GM18526 (cell line): ENCODE data around the gene EXOC7.

ENCODE experiments used
- POLR2A ChIP-seq: IDR thresholded peaks from 3 replicates; pipeline ENCODE4 v1.6.1; 2011; ENCODE audit not compliant: insufficient read length; ENCODE audit errors: extremely low read depth

The EXOC7 gene

GRCh38 chr17:76106703-76107102 is 3.1 kb upstream of the EXOC7 start:
- TF ChIP-seq POLR2A = no peak

DNA sequence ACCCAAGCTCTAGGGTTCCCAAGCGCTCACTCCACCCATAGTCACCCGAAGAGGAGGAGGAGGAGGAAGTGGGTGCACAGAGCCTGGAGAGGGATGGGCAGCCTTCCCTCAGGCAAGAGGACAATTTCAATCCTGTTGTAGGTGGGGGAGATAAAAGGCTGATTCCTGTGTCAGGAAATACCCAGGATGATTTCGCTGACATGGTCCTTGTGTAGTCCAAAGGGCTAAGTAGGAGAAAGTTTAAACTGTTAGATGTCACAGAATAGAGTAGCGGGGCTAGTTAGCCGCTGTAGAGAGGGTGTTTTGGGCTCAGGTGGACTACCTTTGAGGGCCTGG is 1.3 kb upstream of the EXOC7 start:
- no peak for TF ChIP-seq POLR2A

DNA sequence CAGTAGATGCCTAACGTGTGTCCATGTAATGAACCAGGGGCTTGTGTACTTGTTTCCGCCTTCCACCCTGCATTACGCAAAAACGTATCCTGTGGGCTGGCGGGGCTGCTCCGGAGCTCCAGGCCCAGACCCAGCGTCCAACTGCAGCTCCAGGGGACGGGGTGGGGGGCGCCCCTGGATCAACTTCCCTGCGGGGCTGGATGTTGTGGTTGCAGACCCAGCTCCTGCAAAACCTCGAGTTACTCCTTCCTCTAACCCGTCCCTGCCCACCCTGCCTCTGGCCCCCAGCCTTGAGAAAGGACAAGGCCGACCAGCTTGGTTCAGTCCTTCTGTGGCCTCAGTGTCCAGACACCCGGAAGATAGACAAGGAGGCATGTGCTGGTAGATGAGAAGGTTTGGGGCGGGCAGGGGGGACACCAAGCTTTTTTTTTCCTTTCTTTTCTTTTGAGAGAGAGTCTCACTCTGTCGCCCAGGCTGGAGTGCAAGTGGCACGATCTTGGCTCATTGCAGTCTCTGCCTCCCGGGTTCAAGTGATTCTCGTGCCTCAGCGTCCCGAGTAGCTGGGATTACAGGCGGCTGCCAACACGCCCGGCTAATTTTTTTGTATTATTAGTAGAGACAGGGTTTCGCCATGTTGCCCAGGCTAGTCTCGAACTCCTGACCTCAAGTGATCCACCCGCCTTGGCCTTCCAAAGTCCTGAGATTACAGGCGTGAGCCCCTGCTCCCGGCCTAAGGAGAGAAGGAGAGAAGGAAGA is 731 bp upstream of the EXOC7 start:
- TF ChIP-seq POLR2A = no peak

- no peak for TF ChIP-seq POLR2A
Observed at GRCh38 chr17:76102944-76103273, 678 bp downstream of the EXOC7 start.

- TF ChIP-seq POLR2A = no peak
Observed at GRCh38 chr17:76097716-76098295, 5.8 kb downstream of the EXOC7 start.

- no peak for TF ChIP-seq POLR2A
Observed at GRCh38 chr17:76095943-76096342, 7.6 kb downstream of the EXOC7 start.

GRCh38 chr17:76094046-76094445 is 9.5 kb downstream of the EXOC7 start:
- no peak for TF ChIP-seq POLR2A

GRCh38 chr17:76092526-76093413 is 10.8 kb downstream of the EXOC7 start:
- TF ChIP-seq POLR2A = no peak

DNA sequence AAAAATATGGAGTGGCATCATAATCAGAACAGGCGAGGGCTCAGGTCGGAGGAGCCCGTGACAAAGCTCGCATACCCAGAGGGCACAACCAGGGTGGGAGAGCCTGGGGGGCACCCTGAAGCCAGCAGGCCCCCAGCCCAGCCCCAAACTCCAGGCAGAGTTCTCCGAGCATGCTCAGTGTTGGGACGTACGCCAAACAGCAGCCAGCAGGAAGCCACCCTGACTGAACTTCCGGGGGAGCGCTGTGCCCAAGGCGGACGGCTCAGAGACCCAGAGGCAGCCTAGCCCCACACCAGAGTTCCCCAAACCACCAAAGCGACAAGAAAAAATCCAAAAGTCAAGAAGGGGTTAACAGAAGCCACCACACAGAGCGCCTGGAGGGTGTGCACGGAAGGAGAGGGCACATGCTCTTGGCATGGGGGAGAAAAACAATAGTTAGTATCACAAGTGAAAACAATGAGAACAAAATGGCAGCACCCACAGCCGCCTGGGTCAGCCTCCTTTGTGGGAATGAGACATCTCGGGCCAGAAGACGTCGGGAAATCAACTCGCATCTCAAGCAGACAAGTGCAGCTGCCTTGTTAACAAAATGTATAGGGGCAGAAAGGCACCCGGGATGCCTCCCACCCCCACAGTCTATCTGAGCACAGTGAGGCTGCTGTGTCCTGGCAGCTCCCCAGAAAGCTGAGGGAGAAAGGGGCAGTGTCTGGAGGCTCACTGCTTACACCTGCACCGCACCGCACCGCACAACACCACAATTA is 11.9 kb downstream of the EXOC7 start:
- no peak for TF ChIP-seq POLR2A

- no peak for TF ChIP-seq POLR2A
Observed at GRCh38 chr17:76090517-76091129, 13.0 kb downstream of the EXOC7 start.

DNA sequence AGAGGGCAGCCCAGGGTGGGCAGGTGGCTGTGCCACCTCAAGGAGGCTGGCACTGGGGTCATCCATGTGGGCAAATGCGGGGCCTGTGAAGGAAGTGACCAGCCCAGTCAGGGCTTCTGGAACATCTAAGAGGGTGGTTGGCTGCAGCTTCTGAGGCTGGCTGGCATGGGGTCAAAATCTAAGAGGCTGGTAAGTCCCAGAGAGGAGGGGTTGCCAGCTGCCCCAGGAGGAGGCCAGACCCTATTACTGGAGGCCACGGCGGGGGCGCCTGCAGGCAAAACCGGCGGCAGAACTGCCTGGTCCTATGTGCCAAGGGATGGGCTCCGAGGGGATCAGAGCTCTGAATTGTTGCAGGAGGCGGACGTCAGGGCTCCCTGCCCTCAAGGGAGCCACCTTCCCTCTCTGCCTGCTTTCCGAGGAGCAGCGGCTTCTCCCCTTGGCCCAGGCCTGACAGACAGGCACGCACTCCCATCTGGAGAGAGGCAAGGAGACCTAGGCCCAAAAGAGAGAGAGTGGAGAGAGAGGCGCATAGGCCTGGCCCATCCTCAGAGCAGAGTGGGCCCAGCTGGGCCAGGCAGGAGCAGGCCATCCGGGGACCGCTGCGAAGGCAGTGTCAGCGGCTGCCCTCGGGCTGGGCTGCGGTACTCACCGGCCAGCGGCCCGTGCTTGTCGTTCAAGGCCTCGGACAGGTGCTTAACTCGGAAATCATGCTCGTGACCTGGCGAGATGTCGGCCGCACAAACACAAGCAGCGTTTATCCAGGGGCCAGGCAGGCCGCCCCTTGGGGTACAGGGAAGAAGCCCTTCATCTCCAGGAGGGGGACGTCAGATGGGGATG is 13.7 kb downstream of the EXOC7 start:
- TF ChIP-seq POLR2A = no peak

DNA sequence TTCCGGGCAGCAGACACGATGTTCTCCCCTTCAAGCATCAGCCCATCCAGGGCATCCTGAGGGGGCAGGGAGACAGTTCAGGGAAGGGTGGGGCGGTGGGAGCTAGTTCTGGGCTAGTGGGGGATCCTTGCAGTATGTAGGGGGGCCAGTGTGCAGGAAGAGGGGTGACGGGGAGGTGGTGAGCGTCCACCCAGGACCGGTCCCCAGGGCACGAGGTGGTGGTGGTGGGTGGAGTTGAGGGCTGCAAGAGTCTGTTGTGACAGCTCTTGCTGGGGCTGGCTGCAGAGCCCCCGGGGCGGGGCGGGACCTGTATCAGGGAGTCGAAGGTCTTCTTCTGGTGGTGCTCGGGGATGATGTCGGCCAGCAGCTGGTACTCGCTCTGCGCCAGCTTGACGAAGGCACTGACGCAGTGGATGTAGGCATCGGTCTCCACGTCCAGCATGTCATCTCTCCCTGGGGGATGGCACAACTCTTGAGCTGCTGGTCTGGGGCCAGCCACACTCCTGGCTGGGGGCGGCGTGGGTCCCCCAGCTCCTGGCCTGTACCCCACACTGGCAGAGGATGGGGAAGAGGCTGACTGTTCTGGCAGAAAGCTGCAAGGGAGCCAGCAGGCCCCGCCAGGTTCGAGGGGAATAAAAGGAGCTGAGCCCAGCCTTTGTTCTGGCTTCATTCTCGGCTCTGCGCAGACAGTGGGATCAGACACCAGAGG is 14.6 kb downstream of the EXOC7 start:
- TF ChIP-seq POLR2A = no peak

GRCh38 chr17:76088041-76088867 is 15.3 kb downstream of the EXOC7 start:
- no peak for TF ChIP-seq POLR2A

GRCh38 chr17:76087531-76087930 is 16.1 kb downstream of the EXOC7 start:
- TF ChIP-seq POLR2A = no peak
